Thoracic aorta (tissue), 2 donors: ENCODE data around the gene SMAD4. TPM values are rescaled to one million over a fixed set of nuclear protein-coding genes. Genes with fewer than 3 reads are reported as not detected.

ENCODE experiments used
- ATAC-seq: fragments of 150-250 bp; one replicate; pipeline ENCODE4 v1.8.0; 2017; ENCODE audit warnings: low read depth; ENCODE audit not compliant: insufficient number of reproducible peaks, low FRiP score
- DNase-seq: peaks from one replicate; pipeline ENCODE4 v3.0.0-alpha.2; 2020; ENCODE audit warnings: low spot score
- H3K27ac ChIP-seq, 2 donors: fragments of 200-600 bp; sonication (generic); 1 replicate in 1 of 2; 2 replicates in 1 of 2; pipeline ENCODE4 v1.5.1; 2016; ENCODE audit warnings: mild to moderate bottlenecking in 2 of 2, moderate library complexity in 2 of 2
- H3K27me3 ChIP-seq: fragments of 200-600 bp; sonication (generic); replicated peaks from 2 replicates; pipeline ENCODE4 v1.6.0; 2016; ENCODE audit warnings: mild to moderate bottlenecking; ENCODE audit not compliant: insufficient read depth
- H3K36me3 ChIP-seq: fragments of 200-600 bp; sonication (generic); one replicate; pipeline ENCODE4 v1.5.1; 2016
- H3K4me1 ChIP-seq, 2 donors: fragments of 200-600 bp; sonication (generic); 1 replicate in 1 of 2; 2 replicates in 1 of 2; pipeline versions ENCODE4 v1.5.1 to v1.6.0; 2016; ENCODE audit warnings: low read depth in 2 of 2, mild to moderate bottlenecking in 1 of 2; ENCODE audit not compliant: control insufficient read depth in 1 of 2
- H3K4me3 ChIP-seq: fragments of 200-600 bp; sonication (generic); 2 replicates; pipeline ENCODE4 v1.5.1; 2016; ENCODE audit warnings: mild to moderate bottlenecking
- H3K9me3 ChIP-seq: fragments of 200-600 bp; sonication (generic); 2 replicates; pipeline ENCODE4 v1.5.1; 2016
- total RNA-seq, 2 donors: library from RNA; depleted of rRNA; stranded (reverse); fragments of >200 nt; gene quantifications; one replicate each; pipeline versions ENCODE4 v1.1.0 to v1.2.3, GENCODE V29; 2016
- TF ChIP-seq, protein P1 (sequence below): fragments of 200-600 bp; sonication (generic); IDR thresholded peaks from one replicate; pipeline ENCODE4 v1.5.1; 2019; ENCODE audit warnings: antibody characterized with exemption

Gene SMAD4
- total RNA-seq, 2 donors from 2014 or later: 115 to 155 TPM

DNA sequence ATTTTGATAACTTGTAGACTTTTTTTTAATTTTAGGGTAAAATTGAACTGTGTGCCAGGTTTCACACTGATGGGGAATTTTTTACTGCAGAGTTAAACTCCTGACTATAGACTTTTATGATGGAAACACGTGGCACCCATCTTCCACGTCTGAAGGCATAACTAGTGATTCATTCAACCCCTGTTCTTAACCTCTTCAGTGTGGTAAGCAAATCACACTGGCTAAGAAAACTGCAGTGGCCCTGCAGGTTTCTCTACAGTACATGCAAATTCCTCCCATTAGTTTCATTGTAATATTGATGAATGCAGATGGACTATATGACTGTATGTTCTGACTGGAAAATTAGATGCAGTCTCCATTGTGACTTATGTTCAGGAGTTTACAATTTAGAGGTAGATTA, 47.2 kb downstream of the SMAD4 start:
- no peak for DNase-seq
- Histone ChIP-seq H3K27ac (no peak overlapping the region), H3K4me3 (no peak overlapping the region), H3K27me3 (no peaks in the 10 kb centered on the region), H3K9me3 (no peaks in the 10 kb centered on the region), H3K36me3 (peaks cover 28% of the 10 kb centered on the region), H3K4me1 (peaks cover 0 to 9% of the 10 kb centered on the region in 2 donors)
- TF ChIP-seq, protein P1, sequence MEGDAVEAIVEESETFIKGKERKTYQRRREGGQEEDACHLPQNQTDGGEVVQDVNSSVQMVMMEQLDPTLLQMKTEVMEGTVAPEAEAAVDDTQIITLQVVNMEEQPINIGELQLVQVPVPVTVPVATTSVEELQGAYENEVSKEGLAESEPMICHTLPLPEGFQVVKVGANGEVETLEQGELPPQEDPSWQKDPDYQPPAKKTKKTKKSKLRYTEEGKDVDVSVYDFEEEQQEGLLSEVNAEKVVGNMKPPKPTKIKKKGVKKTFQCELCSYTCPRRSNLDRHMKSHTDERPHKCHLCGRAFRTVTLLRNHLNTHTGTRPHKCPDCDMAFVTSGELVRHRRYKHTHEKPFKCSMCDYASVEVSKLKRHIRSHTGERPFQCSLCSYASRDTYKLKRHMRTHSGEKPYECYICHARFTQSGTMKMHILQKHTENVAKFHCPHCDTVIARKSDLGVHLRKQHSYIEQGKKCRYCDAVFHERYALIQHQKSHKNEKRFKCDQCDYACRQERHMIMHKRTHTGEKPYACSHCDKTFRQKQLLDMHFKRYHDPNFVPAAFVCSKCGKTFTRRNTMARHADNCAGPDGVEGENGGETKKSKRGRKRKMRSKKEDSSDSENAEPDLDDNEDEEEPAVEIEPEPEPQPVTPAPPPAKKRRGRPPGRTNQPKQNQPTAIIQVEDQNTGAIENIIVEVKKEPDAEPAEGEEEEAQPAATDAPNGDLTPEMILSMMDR: no peak
- no peak for ATAC-seq

DNA sequence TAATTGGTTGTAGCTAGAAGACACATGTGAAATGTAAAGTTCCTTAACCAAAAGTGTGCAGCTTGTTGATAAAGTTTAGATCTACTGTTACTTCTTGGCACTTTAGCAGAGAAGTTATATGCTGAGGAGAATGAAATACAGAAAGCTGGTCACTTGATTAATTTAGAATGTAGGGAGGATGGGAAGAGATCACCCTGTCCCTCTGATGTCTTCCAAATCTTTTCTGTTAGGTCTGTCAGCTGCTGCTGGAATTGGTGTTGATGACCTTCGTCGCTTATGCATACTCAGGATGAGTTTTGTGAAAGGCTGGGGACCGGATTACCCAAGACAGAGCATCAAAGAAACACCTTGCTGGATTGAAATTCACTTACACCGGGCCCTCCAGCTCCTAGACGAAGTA, 48.0 kb downstream of the SMAD4 start:
- no peak for DNase-seq
- H3K4me3 ChIP-seq: no peak overlapping the region
- H3K27ac ChIP-seq: no peak overlapping the region
- H3K9me3 ChIP-seq: no peaks in the 10 kb centered on the region
- TF ChIP-seq, protein P1: no peak
- no peaks in the 10 kb centered on the region for H3K27me3 ChIP-seq
- H3K36me3 ChIP-seq: peaks cover 30% of the 10 kb centered on the region
- no peak for ATAC-seq
- peaks cover 0 to 9% of the 10 kb centered on the region in 2 donors for H3K4me1 ChIP-seq

DNA sequence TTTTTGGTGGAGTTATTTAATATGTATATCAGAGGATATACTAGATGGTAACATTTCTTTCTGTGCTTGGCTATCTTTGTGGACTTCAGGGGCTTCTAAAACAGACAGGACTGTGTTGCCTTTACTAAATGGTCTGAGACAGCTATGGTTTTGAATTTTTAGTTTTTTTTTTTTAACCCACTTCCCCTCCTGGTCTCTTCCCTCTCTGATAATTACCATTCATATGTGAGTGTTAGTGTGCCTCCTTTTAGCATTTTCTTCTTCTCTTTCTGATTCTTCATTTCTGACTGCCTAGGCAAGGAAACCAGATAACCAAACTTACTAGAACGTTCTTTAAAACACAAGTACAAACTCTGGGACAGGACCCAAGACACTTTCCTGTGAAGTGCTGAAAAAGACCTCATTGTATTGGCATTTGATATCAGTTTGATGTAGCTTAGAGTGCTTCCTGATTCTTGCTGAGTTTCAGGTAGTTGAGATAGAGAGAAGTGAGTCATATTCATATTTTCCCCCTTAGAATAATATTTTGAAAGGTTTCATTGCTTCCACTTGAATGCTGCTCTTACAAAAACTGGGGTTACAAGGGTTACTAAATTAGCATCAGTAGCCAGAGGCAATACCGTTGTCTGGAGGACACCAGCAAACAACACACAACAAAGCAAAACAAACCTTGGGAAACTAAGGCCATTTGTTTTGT, 52.7 kb downstream of the SMAD4 start:
- Histone ChIP-seq H3K27me3 (no peaks in the 10 kb centered on the region), H3K36me3 (peaks cover 27% of the 10 kb centered on the region), H3K9me3 (no peaks in the 10 kb centered on the region), H3K4me1 (no peaks in the 10 kb centered on the region), H3K4me3 (no peak overlapping the region), H3K27ac (no peak overlapping the region)
- ATAC-seq (no peak), DNase-seq (no peak)
- TF ChIP-seq, protein P1: no peak

DNA sequence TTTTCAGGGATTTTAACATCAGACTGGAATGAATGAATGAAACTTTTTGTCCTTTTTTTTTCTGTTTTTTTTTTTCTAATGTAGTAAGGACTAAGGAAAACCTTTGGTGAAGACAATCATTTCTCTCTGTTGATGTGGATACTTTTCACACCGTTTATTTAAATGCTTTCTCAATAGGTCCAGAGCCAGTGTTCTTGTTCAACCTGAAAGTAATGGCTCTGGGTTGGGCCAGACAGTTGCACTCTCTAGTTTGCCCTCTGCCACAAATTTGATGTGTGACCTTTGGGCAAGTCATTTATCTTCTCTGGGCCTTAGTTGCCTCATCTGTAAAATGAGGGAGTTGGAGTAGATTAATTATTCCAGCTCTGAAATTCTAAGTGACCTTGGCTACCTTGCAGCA, 53.4 kb downstream of the SMAD4 start:
- peaks cover 22% of the 10 kb centered on the region for H3K36me3 ChIP-seq

DNA sequence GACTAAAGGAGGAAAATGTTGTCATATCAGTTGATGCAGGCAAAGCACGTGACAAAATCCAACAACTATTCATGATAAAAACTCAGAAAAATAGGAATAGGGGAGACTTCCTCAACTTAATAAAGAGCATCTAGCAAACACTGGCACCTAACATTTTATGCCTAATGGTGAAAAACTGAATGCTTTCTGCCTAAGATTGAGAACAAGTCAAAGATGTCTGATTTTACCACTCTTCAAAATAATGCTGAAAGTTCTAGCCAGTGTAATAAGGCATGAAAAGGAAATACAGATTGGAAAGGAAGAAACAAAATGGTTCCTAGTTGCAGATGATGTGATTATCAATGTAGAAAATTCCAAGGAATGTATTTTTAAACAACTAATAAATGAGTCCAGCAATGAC, 58.4 kb downstream of the SMAD4 start:
- peaks cover 2% of the 10 kb centered on the region for H3K36me3 ChIP-seq
- H3K27ac ChIP-seq: no peak overlapping the region
- no peak overlapping the region for H3K4me3 ChIP-seq
- DNase-seq: no peak
- H3K4me1 ChIP-seq: no peaks in the 10 kb centered on the region
- H3K9me3 ChIP-seq: peaks cover 6% of the 10 kb centered on the region
- no peaks in the 10 kb centered on the region for H3K27me3 ChIP-seq
- TF ChIP-seq, protein P1: no peak
- ATAC-seq: no peak

More for the DNA sequence above, 53.4 kb downstream of the SMAD4 start:
- H3K9me3 ChIP-seq: peaks cover 4% of the 10 kb centered on the region
- H3K4me3 ChIP-seq: no peak overlapping the region
- DNase-seq: no peak
- ATAC-seq: no peak
- H3K4me1 ChIP-seq: no peaks in the 10 kb centered on the region
- H3K27ac ChIP-seq: no peak overlapping the region
- H3K27me3 ChIP-seq: no peaks in the 10 kb centered on the region
- TF ChIP-seq, protein P1: no peak
